GM19468 (cell line): ENCODE data around the gene CSTF2.
"Not testable (repeated sequence)": the region's sequence is repeated elsewhere in the genome, so short reads cannot be mapped to it uniquely, and the experiment has no call there.

Source experiments
- ATAC-seq: cut with Tn5 transposase; IDR thresholded peaks from one replicate; pipeline ENCODE4 v1.9.1; 2021; ENCODE audit warnings: mild to moderate bottlenecking, moderate library complexity, moderate number of reproducible peaks; ENCODE audit not compliant: unreplicated experiment; ENCODE audit errors: extremely low read depth

Gene CSTF2, protein sequence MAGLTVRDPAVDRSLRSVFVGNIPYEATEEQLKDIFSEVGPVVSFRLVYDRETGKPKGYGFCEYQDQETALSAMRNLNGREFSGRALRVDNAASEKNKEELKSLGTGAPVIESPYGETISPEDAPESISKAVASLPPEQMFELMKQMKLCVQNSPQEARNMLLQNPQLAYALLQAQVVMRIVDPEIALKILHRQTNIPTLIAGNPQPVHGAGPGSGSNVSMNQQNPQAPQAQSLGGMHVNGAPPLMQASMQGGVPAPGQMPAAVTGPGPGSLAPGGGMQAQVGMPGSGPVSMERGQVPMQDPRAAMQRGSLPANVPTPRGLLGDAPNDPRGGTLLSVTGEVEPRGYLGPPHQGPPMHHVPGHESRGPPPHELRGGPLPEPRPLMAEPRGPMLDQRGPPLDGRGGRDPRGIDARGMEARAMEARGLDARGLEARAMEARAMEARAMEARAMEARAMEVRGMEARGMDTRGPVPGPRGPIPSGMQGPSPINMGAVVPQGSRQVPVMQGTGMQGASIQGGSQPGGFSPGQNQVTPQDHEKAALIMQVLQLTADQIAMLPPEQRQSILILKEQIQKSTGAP

DNA sequence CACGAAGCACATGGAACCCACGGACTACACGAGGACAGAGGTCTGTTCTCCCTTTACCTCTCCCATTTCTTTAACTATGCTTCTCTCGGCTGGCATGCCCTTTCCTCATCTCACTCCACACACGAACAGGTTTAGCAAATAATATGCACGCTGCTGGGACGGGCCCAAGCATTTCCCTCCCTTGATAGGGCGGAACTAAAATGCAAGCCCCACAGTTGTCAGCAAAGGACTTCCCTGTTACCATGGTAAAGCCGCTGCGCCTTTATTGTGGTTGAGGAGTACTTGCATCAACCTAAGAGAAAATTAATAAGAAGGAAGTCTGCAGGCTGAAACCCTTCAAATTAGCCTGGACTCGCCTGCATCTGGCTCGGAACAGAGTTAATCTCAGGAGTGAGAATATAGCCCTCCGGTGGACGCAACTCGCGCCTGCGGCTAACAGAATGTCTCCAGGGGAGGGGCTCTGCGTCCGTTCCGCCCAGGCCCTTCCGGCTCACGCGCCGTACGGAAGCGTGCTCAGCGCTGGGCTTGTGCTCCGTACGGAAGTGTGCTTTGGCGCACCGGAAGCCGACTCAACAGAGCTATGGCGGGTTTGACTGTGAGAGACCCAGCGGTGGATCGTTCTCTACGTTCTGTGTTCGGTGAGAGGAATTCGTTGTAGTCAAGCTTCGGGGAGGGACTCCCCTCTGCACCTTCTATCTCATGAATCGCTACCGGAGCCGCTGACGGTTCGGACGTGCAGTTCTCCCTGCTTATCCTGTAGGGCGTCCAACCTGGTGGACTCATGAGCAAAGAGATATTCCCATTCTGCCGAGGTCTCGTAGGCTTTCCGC lies at the start of gene CSTF2:
Gene CSTF2, plus strand, starts transcription at position 555 of the 830 bp plus-strand sequence. Its CDS starts 26 bp downstream, at position 581.
- ATAC-seq, result peak; percentile 98

GRCh38 chrX:100796371-100796770 lies 23.8 kb upstream of the CSTF2 start:
- not testable (repeated sequence) for ATAC-seq

GRCh38 chrX:100797359-100797758 lies 22.8 kb upstream of the CSTF2 start:
- ATAC-seq, result no peak

- no peak for ATAC-seq
Measured at GRCh38 chrX:100798484-100799214, 21.5 kb upstream of the CSTF2 start.

DNA sequence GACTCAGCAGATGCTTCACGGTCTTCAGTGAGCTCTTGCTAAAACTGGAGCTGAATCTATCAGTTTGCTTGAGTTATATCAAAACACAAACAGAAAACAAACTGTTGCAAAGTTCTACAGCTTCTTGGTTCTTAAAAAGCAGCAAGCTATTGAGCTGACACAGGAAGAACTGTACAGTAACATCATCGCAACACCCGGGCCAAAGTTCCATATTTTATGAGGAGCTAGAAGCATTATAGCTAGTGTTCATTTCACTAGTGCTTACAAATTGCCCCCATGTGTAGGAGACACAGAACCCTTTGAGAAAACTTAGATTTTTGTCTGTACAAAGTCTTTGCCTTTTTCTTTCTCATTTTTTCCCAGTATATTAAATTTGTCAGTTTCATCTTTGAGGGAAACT lies 17.3 kb upstream of the CSTF2 start:
- ATAC-seq, result no peak

DNA sequence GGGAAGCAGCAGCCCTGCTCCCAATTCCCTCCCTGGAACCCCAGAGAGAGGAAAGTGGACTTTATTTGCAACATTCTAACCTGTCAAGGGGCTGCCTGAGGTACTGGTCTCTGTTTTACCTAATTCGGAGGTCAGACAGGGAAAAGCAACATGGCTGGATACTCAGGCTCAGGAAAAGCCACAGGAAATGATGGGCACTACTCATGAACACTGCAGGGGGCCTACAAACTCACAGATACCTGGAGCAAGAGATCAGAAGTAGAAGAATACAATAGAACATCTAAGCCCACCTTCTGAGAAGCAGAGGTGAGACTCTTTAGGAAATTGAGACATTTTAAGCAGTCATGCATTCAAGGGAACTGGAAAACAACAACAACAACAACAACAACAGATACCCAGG lies 15.4 kb upstream of the CSTF2 start:
- no peak for ATAC-seq

GRCh38 chrX:100808265-100808664 lies 11.9 kb upstream of the CSTF2 start:
- not testable (repeated sequence) for ATAC-seq

GRCh38 chrX:100812216-100813158 lies 7.7 kb upstream of the CSTF2 start:
- ATAC-seq, result no peak

DNA sequence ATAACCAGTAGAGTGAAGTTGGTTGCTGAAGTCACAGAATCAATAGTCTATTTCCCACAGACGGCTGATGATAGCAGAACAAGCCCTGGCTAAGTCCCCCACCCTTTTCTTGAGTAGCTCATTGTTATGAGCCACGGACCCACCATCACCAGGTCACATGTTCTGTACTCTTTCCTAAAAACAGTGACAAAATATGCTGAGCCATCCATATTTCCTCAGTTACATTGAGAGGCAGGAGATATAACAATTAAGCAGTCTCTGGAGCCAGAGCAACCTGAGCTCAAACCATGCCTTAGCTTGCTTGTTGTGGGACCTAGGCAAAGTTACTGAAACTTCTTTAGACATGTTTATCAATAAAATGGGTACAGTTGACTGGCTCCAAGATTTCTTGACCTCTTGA lies 2.9 kb upstream of the CSTF2 start:
- ATAC-seq, result no peak

GRCh38 chrX:100819534-100819836 lies 706 bp upstream of the CSTF2 start:
- no peak for ATAC-seq

DNA sequence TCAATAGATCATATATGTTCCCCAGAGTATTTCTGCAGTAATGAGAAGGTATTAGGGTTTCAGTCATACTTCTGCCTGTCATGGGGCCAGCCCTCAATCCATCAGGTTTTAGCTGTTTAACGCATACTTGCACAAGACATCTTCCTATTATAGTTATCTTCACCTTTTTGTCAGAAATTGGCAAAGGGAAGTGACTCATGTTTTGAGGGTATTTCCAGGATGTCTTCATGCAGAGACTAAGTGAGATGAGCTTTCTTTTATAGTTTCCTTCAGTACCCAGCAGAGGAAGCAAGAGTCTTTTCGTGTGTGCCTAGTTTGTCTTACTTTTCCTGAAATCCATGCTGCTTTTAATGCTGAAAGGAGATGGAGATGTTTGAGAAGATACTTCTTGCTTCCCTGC lies 9.5 kb downstream of the CSTF2 start:
- ATAC-seq, result peak; percentile 60

DNA sequence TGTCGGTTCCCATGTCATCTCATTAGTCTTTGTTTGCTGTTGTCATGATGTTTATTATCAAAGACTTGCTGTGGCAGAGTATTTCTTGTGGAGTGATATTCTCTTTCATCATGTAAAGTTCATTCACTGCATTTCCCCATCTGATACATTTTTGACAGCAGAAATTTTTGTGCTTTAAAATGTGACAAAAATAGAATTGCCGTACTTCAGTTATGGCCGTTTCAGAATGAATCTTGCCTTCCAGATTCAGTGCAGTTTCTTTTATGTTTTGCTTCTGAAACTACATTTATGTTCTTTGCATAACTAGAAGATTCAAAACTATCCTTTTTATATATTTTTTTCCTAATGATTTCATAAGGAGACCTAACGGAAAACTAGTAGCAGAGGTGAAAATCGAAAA lies 10.0 kb downstream of the CSTF2 start:
- no peak for ATAC-seq

DNA sequence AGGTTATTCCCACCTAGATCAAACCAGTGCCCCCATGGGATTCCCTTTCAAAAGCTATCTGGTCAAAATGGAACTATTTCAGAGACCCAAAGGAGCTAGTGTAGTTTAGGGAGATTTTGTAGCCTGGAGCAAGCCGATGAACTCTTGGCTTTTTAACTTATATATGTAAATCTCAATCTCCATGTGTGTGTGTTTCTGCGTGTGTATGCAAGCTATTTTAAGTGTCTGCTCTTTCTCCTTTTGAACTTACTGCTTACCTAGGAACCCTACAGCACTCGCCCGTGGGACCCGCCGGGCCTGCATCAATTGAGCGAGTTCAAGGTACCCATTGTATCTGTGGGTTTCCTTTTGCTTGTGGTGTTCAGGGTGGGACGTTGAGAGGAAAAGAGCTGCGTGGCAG lies 10.4 kb downstream of the CSTF2 start:
- ATAC-seq, result no peak

DNA sequence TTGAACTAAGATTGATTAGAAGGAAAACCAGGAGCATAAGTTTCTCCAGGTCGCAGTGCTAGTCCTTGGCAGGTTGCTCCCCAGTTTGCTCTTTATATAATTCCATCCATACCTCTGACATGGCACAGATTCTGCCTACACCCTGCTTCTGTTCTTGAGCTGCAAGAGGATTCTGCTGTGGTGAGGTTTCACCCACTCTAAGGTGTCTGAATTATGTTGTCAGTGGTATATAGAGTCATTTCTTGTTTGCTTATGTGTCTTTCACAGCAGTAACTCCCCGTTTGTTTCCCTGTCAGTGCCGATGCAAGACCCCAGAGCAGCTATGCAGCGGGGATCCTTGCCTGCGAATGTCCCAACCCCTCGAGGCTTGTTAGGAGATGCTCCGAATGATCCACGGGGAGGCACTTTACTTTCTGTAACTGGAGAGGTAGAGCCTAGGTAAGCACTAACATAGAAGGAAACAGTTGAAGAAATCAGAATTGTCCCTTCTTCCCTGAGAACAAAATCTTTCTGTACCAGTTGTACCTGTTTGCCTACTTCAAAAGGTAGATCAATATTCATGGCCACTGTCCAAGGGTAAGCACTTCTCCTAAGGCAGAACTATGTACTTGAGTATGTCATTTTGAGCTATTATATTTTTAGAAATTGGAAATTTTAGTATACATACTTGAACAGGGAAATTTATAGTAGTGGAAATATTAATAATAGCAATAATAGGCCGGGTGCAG lies 11.2 kb downstream of the CSTF2 start:
- ATAC-seq, result no peak

- ATAC-seq, result no peak
Measured at GRCh38 chrX:100850317-100850716, 30.1 kb downstream of the CSTF2 start.

- ATAC-seq, result no peak
Measured at GRCh38 chrX:100852810-100853209, 32.6 kb downstream of the CSTF2 start.

DNA sequence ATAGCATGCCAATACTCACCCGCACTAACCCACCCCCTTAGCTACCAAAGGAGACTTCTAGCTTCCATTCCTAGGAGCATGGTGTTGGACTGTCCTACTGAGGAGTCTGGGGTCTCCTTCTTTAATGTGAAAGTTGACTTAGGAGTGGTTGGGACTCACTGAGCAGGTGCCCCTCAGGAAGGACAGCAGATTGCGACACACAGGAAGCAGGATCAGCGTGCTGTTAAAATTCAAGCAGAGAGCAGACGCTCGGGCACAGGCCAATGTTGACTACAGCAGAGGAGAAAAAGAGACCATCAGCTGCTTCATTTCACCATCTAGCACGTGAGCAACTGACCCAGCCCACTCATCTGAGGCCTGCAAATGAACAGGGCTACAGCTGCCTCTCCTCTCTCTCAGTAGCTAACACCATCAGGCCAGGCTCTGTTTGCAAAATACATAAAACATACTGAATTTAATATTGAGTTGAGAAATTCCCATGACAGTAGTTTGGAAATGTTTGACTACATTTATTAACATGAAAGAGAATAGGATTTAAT lies 43.2 kb downstream of the CSTF2 start:
- no peak for ATAC-seq

GRCh38 chrX:100864657-100865391 lies 44.6 kb downstream of the CSTF2 start:
- no peak for ATAC-seq
